ENCODE results near the gene TTN.

The TTN gene

GRCh38 chr2:178514664-178515063 is 292.6 kb downstream of the TTN start:
- DNase-seq (ENCODE audit: low read depth), result no peak
- TF ChIP-seq, protein P1, sequence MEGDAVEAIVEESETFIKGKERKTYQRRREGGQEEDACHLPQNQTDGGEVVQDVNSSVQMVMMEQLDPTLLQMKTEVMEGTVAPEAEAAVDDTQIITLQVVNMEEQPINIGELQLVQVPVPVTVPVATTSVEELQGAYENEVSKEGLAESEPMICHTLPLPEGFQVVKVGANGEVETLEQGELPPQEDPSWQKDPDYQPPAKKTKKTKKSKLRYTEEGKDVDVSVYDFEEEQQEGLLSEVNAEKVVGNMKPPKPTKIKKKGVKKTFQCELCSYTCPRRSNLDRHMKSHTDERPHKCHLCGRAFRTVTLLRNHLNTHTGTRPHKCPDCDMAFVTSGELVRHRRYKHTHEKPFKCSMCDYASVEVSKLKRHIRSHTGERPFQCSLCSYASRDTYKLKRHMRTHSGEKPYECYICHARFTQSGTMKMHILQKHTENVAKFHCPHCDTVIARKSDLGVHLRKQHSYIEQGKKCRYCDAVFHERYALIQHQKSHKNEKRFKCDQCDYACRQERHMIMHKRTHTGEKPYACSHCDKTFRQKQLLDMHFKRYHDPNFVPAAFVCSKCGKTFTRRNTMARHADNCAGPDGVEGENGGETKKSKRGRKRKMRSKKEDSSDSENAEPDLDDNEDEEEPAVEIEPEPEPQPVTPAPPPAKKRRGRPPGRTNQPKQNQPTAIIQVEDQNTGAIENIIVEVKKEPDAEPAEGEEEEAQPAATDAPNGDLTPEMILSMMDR (conservative IDR thresholded peaks at IDR 0.05; ENCODE audit: low read depth, low read length), result no peak
- no peak overlapping the region for H3K4me3 ChIP-seq (ENCODE audit: low read length)

GRCh38 chr2:178513876-178514275 is 293.3 kb downstream of the TTN start:
- no peak overlapping the region for H3K4me3 ChIP-seq (ENCODE audit: low read length)
- TF ChIP-seq, protein P1 (conservative IDR thresholded peaks at IDR 0.05; ENCODE audit: low read depth, low read length), result no peak
- no peak for DNase-seq (ENCODE audit: low read depth)

DNA sequence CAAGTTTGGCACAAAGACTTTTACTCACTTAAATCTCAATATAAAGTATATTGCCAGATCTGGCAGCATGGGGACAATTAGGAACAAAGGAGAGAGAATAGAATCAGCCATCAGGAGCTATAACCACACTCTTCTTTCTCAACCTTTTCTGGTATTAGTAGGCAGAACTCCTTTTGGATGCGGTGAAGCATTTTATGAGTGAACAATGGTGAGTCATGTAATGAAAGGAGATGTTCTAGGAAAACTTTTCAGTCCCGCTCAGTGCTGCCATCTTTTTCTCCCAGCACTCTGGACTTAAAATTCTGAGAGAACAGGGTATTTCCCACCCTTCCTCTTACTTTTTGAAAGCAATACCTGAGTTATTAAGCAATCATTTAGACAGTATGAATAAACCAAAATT is 294.7 kb downstream of the TTN start:
- TF ChIP-seq, protein P1 (conservative IDR thresholded peaks at IDR 0.05; ENCODE audit: low read depth, low read length), result no peak
- DNase-seq (ENCODE audit: low read depth), result no peak
- H3K4me3 ChIP-seq (ENCODE audit: low read length), result no peak overlapping the region

DNA sequence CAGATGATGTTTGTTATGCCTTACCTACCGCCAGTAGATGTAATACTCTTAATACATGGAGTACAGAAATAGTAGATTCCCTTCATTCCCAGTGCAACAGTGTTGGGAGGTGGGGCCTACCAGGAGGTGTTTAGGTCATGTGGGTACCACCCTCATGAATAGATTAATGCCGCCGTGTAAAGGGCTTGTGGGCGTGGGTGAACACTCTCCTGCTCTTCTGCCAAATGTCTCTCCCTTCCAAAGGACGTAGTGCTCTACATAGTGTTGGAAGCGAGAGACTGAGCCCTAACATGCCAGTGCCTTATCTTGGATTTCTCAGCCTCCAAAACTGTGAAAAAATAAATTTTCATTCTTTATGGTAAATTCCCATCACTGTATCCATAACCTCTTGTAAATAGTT is 296.8 kb downstream of the TTN start:
- no peak for DNase-seq (ENCODE audit: low read depth)
- TF ChIP-seq, protein P1 (conservative IDR thresholded peaks at IDR 0.05; ENCODE audit: low read depth, low read length), result no peak
- H3K4me3 ChIP-seq (ENCODE audit: low read length), result no peak overlapping the region

- no peak overlapping the region for H3K4me3 ChIP-seq (ENCODE audit: low read length)
- TF ChIP-seq, protein P1 (conservative IDR thresholded peaks at IDR 0.05; ENCODE audit: low read depth, low read length), result no peak
- DNase-seq (ENCODE audit: low read depth), result no peak
Observed at GRCh38 chr2:178508646-178509045, 298.6 kb downstream of the TTN start.

DNA sequence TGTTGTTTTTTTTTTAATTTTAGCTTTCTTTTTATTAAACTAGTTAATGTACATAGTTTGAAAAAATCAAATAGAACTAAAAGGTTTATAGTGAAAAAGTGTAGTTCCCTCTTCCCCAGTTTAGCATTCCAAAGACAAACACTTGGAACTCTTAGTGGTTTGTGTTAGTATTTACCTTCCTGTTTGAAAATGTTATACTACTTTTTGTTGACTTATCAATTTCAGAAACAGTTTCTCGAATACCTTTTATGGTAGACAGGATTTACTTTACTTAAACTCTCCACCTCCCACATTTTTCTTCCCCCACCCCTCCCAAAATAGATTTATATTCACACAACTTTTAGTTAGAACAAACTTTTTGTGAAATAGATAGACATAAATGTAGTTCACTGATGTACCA is 300.3 kb downstream of the TTN start:
- H3K4me3 ChIP-seq (ENCODE audit: low read length), result no peak overlapping the region
- TF ChIP-seq, protein P1 (conservative IDR thresholded peaks at IDR 0.05; ENCODE audit: low read depth, low read length), result no peak
- no peak for DNase-seq (ENCODE audit: low read depth)

DNA sequence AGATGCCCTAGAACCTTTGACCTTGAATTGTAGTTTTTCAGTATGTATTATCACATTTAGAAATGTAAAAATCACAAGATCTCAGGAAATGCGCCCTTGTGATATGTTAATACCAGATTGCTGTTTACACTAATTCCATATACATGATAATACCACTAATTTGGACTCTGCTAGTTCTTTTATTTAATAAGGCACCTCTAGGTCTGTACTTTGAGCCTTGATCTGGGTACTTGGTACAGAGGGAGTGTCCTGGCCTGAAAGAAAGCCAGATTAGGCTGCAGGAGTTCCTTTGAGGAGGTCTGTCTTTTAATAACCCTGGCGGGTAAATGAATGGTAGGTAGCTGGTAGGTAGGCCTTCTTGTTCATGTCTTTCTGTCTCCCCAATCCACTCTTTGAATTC is 300.7 kb downstream of the TTN start:
- no peak for DNase-seq (ENCODE audit: low read depth)
- no peak overlapping the region for H3K4me3 ChIP-seq (ENCODE audit: low read length)
- TF ChIP-seq, protein P1 (conservative IDR thresholded peaks at IDR 0.05; ENCODE audit: low read depth, low read length), result no peak
